GM18499 (cell line): ENCODE data around the gene PPT2.
"Not testable (repeated sequence)": the region's sequence is repeated elsewhere in the genome, so short reads cannot be mapped to it uniquely, and the experiment has no call there.

Experiments
- ATAC-seq: cut with Tn5 transposase; IDR thresholded peaks from one replicate; pipeline ENCODE4 v1.9.1; 2021; ENCODE audit warnings: moderate number of reproducible peaks; ENCODE audit not compliant: insufficient read depth, unreplicated experiment

PPT2 gene

DNA sequence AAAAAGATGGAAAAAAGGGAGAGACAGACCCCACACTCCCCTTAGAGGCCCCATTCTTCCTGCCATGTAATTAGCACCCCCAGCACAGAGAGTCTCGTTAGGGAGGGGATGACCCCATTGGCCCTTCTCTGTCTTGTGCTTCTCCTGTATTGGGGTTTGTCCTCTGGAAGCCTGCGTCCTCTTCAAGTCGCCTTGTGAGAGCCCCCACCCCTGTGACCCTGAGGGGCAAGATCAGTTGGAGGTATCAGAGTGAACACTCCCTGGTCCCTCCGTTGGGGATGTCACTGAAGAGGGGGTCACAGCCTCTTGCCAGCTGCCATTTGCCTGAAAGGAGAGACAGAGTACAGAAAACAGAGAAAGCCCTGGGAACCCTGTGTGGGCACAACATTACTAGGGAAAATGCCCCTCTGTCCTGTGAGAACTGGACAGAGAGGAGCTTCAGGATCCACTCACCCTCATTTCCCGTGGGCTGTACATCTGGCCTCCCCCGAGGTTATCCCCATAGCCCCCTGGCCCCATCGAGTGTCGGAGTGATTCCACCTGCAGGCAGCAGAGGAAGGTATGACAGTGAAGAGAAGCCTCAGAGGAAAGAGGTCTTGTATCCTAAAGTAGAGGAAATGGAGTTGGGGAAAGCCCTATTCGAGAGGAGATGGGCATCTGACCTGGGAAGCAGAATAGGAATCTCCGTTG lies 32.4 kb downstream of the PPT2 start:
- ATAC-seq: not testable (repeated sequence)

- ATAC-seq: no peak
Observed at GRCh38 chr6:32187009-32187709, 33.2 kb downstream of the PPT2 start.

- not testable (repeated sequence) for ATAC-seq
Observed at GRCh38 chr6:32187725-32188380, 33.9 kb downstream of the PPT2 start.

- ATAC-seq: no peak
Observed at GRCh38 chr6:32188381-32189068, 34.6 kb downstream of the PPT2 start.

DNA sequence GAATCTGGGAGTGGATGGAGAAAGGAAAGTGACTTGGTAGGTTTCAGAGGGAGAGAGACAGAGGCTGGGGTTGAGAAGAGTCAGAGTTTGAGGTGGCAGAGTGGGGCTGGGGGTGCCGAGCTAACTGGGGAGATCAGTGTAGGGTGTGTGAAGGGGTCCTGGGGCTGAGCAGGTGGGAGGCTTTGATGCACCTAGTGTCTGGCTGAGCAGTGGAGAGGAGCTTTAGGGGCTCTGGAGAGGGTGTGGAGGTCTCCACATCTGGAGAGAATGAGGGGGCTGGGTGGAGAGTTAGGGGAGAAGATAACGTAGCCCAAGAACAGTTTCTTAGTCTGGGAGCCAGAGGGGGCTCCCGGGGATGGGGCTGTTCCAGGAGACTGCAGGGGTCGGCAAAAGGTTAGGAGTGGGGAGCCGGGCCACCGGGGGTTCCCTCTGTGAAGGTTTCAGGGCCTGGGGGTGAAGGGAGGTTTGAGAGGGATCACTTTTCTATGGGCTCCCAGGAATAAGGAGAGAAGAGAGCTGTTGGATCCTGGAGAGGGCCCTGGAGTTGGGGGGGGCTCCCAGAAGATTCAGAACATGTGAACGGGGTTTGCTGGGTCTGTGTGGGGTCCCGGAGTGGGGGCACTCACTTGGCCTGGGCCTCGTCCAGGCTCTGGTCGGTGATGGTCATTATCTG lies 35.3 kb downstream of the PPT2 start:
- ATAC-seq: no peak

DNA sequence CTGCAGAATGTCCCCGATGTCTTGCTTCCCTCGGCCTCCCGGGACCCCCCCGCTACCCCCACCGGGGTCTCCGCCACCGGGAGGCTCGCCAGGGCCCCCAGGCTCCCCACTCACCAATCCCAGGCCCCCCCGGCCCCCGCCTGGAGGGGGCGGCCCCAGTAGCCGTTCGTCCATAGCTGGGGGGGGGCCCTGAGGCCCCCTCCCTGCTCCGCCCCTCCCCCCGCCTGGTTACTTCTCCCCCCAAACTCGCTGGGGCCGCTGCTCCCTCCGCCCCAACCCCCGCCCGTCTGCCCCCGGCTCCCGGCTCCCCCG lies 35.8 kb downstream of the PPT2 start:
- no peak for ATAC-seq

GRCh38 chr6:32190054-32190851 lies 36.3 kb downstream of the PPT2 start, which contains the start of gene PBX2:
Gene PBX2, minus strand, starts transcription at chr6:32190202. Its CDS starts 287 bp downstream, at chr6:32189915.
- ATAC-seq: no peak

DNA sequence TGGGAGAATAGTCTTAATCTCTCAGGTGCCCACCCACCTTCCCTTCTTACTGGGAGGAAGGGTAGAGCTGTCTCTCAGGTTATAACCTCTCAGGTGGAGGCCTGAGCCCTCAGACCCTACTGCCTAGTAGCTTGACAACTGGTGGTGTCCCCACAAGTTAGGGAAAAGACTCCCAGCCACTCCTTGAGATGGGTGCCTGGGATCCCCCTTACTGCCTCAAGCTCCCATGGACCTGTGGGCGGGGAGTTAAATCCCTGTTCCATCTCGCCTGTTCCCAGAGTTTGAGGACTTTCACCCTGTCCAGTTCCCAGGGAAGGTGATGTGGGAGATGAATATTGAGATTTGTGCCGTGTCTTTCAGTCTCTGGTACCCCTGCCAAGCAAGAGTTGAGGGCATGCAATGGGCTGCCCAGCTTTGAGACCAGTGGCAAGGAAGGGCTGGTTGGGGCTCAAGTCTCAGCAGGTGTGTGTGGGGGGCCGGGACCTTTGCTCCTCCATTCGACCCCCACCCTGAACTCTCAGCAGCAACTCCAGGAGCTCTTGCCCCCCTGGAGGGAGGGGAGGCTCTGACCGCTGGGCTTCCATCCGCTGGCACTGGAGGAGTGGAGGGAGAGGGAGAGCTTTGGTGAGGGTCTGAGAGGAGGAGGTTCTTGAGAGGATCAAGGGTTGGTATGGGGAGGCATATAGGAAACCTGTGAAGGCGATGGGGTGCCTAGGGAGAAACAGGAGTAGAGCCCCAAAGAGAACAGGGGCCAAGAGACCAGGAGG lies 37.2 kb downstream of the PPT2 start:
- ATAC-seq: no peak

GRCh38 chr6:32191696-32192607 lies 38.0 kb downstream of the PPT2 start:
- no peak for ATAC-seq

- ATAC-seq: no peak
Observed at GRCh38 chr6:32192608-32193039, 38.7 kb downstream of the PPT2 start, which contains the start of gene GPSM3. Gene GPSM3, minus strand, starts transcription at chr6:32192643. Its CDS starts 130 bp downstream, at chr6:32192513.

DNA sequence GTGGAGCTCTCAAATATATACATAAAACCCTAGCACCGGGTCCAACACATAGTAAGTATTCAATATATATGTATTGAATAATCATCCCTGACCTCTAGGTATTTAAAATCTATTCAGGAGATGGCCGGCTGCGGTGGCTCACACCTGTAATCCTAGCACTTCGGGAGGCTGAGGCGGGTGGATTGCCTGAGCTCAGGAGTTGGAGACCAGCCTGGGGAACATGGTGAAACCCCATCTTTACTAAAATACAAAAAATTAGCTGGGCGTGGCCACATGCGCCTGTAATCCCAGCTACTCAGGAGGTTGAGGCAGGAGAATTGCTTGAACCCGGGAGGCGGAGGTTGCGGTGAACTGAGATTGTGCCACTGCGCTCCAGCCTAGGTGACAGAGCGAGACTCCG lies 39.2 kb downstream of the PPT2 start:
- not testable (repeated sequence) for ATAC-seq

DNA sequence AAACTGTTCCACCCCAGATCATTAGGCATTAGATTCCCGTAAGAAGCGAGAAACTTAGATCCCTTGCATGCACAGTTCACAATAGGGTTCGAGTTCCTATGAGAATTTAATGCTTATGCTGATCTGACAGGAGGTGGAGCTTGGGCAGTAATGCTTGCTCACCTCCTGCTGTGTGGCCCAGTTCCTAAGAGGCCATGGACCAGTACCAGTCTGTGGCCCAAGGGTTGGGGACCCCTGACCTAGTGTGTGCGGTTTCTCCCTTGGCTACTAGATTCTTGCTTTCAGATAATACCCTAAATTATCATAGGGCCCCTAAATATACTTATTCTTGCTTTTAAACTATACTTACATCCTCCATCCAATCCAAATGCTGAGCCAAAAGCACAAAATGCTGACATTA lies 40.4 kb downstream of the PPT2 start:
- ATAC-seq: no peak

GRCh38 chr6:32194825-32195651 lies 41.1 kb downstream of the PPT2 start:
- no peak for ATAC-seq

DNA sequence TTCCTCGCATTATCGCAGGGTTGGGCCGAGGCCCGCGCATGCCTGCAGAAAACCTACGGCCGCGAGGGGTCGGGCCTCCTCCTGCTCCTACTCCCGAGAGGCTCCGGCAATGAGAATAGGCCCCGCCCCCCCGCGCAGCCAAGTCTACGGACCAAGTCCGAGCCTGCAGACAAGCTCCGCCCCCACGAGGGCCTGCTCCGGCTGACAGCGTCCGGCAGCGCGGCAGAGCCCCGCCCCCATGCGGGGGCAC lies 41.6 kb downstream of the PPT2 start:
- ATAC-seq: peak; percentile 60

DNA sequence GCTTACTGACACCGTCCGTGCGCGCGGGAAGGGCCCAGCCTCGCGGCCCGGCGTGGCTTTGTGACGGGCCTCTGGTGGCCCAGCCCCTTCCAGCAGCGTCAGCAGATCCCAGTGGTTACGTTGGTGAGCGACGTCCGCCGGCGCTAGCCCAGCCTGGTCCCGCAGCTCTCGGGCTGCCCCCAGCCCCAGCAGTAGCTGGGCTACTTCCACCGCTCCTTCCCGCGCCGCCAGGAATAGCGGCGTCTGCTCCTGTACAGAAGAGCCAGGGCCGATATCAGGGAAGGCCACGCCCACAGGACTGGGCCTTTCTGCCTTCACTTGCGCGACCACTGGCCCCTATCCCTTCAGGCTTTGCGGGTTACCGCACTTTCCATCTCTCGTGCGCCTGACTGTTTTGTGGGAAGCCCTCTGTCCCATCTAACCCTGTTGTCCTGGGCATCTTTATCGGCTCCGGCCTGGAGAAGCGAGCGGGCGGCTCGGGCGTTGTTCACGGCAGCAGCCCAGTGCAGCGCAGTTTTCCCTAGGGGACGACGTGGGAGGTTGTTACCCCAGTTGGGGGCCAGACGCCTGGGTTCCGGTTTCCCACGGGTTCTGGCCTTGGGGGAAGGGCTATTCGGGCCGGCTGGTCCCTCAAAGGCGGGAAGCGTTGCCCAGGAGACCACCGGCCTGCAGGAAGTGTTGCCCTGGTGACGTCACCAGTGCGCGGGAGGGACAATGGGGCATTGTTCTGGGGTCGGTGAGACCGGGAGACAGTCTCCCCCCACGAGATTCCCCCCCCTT lies 42.2 kb downstream of the PPT2 start:
- peak; percentile 8 for ATAC-seq
